GM18519 (cell line): ENCODE measurements around the gene GALNT2.

Source experiments
- ATAC-seq: cut with Tn5 transposase; IDR thresholded peaks from one replicate; pipeline ENCODE4 v1.9.1; 2021; ENCODE audit warnings: mild to moderate bottlenecking, moderate library complexity; ENCODE audit not compliant: unreplicated experiment, low FRiP score

Gene GALNT2

DNA sequence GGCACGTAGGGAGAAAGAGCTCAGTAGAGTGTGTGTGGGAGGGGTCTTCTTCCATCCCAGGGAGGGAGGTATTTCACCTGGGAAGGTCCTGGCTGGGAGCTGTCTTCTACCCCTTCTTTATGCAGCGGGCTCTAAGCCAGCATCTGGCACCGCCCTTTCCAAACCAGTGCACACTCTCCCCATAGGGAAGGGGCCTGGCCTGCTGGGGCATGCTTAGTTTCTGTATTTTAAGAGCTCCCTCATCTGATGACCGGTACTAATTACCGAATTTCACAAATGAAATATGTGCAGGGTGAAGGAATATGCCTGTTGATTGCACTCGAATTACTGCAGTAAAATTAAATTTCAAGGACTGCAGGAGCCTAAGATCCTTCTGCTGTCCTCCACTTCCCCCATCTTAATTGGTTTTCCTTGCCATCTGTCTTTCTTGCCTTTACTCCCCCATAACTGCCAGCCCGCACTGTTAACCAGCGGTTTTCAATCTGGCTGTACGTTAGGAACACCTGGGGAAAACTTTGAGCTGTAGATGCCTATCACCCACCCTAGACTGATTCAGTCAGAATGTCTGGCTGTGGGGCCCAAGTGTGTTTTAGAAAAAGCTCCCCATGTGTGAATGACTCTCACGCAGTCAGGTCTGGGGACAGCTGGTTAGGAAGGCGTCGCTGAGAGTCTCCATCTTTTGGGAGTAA lies 20.1 kb downstream of the GALNT2 start:
- no peak for ATAC-seq

DNA sequence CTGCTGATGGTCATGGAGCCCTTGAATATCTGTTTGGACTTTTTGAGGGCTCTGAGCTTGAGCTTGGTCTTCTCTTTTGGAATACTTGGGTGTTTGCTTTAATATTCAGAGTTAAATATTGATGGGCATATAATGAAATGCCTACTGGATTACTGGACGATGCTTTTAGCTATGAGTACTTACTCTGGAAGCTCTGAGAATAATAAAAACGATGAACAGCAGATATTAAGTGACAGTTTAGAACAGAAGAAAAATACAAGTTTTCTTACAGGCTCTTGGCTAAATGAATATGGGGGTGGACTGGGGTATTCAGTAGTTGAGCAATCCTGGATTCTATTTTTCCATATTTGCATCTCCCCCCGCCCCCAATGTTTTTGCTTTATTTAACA lies 20.7 kb downstream of the GALNT2 start:
- no peak for ATAC-seq

DNA sequence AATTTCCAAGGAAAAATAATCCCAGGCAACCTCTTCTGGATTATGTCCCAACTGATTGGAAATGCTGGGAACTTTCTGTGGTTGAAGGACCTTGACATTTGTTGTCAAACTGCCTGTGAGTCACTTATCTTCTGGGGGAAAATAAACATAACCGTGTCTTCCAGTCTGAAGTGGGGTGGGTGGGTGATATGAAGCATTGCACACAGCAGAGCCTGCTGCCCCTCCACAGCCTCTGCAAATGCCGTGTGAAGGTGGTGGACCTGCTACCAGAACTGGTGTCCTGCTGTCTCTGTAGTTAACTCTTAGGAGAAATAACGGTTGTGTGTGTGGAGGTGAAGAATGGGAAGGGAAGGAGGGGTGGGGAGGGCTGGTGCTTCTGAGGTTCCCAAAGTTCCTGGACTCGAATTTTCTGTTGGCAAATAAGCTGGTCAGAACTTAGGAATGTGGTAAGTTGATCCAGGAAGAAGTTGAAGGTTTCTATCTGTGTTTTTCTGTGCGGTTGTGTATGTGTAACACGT lies 23.2 kb downstream of the GALNT2 start:
- ATAC-seq = no peak

DNA sequence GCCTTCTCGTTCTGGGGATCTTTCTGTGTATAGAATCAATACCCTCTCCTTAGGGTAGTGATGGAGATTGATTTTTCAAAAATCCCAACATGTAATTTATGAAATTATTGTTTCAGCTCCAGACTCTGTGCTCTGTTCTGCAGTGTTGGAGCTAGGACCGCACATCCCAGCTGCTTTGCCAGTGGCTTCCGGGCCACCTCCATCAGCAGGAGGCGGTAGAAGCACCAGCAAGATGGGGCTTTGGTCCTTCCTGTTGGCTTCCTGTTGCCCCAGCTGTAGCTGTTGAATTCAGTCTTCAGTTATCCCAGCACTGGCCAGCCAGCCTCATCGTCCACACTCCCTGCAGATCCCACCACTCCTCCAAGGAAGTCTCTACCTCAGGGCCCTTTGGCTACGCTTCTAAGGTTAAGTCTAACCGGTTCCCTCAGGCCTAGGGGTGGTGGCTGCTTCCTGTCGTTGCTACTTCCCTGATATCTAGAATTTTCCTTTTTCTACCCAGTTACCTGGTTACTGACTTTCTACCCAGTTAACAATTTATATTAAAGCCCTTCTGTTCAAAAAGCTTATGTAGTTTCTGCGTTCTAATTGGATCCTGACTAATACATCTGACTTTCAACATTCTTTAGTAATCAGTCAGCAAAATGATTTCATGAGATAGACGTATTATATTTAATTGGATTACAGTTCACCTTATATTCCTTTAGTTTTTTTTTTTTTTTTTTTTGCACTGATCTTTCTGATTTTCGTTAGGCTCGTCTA lies 24.6 kb downstream of the GALNT2 start:
- ATAC-seq = no peak

DNA sequence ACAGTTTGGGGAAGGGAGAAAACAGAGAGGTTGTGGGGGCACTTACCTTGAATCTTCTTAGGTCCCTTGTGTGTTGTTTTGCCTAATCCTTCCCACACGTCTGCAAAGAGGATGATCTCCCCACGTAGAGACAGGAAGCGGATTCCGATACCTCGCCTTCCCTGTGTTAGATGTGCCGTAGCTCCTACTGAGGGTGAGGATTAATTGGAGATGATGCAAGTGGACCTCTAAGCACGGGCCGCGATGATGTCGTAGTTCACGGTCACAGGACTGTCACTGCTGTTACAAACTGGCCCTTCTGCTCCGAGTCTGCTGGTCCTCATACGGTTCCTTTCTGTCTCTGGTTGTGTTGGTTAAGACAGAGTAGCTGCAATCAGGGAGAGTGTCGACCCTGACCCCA lies 27.7 kb downstream of the GALNT2 start:
- no peak for ATAC-seq

DNA sequence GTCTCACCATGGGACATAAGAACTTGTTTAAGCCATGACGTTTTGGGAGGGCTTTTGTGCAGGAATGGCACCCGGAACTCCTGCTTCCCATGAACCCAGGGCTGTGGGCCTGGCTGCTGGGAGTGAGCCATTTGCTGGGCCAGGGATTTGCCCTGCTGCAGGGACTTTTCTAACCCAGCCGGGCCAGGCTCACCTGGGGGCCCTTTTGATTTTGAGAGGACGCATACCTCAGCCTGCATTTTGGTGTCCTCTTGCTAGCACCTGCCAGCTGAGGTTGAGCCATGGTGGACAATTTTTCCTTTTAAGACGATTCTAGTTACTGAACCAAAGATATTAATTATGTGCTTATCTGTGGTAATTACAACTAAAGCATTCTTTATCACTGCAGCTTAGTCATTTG lies 28.9 kb downstream of the GALNT2 start:
- no peak for ATAC-seq

DNA sequence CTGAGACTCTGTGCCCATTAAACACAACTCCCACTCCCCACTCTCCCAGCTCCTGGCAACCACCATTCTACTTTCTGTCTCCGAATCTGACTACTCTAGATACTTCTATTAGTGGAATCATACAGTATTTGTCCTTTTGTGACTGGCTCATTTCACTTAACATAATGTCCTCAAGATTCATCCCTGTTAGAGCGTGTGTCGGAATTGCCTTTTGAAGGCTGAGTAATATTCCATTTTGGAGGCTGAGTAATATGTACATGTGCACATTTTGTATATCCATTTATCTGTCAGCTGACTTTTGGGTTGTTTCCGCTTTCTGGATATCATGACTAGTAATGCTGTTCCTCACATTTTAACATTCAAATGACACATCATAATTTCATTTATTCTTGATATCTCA lies 30.3 kb downstream of the GALNT2 start:
- ATAC-seq = no peak

DNA sequence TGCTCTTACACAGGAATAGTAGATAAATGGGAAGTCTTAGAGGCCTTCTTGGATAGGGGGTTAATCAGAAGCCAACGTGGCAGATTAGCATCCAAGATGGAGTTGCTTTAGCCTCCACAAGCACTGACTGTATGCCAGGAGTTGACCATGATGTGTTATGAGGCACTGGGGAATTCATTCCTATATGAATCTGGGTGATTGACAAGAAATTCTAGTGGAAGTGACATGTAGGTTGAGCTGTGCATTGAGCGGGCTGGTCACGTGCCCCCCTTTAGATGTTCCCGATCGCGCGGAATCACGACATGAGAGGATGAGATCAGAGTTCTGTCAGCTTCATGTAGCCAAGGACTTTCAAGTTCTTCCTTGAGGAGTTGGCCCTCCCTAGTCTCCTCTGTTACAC lies 31.7 kb downstream of the GALNT2 start:
- no peak for ATAC-seq

DNA sequence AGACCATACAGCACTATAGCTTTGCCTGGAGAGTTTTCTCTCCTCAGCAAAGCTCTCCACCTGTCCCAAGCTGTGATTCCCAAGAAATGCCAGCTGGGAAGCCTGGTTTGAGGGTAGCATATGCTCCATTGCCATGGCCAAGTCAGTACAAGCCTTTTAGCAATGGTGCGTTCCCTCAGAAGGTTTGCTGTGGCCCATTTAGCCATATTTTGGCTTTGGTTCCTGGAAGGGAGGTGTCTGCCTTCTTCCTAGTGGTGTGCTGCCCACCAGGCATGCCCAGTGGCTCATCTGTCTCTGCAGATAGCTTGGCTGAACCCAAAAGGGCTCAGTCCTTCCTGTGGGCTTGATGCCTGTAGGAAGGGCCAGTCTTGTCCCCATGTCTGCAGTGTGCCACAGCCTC lies 32.4 kb downstream of the GALNT2 start:
- ATAC-seq = no peak

DNA sequence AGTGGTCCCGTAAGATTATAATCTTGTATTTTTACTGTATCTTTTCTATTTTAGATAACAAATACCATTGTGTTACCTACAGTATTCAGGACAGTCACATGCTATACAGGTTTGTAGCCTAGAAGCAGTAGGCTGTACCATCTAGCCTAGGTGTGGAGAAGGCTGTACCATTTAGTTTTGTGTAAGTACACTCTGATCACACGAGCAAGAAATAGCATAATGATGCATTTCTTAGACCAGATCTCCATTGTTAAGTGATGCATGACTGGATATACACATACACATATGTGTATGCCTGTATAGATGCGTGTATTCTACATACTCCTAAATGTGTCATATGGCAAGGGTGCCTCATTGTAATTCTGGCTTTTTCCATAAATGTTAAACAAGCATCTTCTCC lies 33.9 kb downstream of the GALNT2 start:
- ATAC-seq = no peak

DNA sequence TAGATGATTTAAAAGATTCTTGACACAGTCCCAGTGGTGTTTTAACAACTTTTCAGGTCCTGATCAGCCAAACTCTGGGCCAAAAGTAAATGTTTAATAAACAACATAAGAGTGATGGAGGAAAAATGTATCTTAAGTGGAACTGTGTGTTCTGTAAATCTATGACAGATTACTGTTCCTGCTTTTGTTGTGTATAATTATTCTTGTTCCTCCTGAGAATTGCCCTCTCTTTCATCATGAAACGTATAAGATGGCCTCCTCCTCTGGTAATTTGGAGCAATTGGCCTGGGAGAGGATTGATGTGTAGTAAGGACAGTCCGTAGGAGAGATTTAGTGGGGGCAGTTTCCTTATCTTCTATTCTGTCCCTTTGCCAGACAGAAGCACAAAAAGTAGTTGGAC lies 34.5 kb downstream of the GALNT2 start:
- ATAC-seq = no peak

DNA sequence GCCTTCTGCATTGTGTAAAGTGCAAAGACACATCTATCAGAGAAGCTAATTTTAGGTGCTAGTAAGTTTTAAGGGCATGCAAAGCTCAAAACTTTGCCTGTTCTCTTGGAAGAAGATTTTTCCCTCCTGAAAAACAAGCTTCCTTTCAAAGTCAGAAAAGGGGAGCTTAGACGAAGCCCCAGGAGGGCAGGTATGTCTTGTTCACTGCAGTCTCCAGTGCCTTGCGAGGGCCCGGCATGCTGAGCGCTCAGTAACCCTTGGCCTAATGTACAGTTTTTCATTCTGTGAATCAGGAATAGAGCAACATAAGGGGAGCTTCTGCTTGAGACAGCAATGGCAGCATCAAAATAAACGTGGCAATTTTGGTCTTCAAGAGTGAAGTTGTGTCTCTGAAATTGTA lies 35.0 kb downstream of the GALNT2 start:
- no peak for ATAC-seq

DNA sequence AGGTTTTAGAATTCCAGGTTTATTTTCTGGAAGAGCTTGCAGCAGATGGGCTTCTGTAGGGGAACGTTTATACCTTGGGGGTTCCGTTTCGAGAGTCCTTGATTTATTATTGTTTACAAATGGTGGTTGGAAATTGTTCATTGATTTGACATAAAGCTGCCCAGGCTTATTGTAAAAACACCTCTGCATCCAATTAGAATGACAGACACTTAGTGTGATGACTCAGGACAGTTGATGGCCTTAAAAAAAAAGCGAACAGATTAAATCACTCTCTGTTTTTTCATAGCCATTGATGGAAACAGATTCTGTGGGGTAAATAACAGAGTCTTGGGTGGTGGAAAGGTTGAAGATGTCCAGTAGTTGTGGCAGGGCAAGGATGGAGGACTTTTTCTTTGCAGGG lies 35.4 kb downstream of the GALNT2 start:
- no peak for ATAC-seq

DNA sequence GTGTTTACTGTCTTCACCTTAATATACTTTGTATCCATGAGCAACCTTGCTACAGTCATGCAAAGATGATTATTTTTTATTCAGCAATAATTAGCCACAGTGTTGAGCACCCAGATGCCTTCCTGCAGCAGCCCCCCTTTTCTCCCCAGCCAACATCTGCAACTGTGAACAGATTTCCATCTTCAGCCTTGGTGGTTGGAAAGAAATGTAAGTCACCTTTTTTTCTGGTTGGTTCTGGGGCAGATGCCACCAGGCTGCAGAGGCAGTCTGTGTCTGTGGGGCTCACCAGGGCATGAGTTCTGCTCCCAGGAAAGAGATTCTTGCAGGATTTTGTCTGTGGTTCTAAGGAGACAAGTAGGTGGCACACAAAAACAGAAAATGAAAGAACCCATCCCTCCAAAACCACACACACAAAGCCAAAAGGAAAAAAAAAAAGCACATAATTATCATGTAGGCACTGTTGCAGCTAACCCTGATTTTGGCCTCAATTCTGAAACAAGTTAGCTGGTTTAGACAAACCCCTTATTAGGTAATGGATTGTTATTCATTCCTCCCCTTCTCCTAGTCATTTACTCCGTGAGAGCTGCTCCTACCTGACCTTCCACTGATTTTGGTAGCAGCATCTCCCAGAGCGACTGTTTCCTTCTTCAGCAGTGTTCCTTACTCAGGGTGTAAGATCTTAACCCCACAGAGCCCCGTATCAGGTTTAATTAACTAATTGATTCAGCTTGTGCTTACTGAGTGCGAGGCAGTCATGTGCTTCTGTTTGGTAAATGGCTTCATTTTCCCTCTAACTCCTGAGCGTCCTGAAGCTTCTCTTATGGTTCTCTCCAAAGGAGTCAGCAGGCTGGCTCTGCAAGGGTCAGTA lies 36.5 kb downstream of the GALNT2 start:
- no peak for ATAC-seq

DNA sequence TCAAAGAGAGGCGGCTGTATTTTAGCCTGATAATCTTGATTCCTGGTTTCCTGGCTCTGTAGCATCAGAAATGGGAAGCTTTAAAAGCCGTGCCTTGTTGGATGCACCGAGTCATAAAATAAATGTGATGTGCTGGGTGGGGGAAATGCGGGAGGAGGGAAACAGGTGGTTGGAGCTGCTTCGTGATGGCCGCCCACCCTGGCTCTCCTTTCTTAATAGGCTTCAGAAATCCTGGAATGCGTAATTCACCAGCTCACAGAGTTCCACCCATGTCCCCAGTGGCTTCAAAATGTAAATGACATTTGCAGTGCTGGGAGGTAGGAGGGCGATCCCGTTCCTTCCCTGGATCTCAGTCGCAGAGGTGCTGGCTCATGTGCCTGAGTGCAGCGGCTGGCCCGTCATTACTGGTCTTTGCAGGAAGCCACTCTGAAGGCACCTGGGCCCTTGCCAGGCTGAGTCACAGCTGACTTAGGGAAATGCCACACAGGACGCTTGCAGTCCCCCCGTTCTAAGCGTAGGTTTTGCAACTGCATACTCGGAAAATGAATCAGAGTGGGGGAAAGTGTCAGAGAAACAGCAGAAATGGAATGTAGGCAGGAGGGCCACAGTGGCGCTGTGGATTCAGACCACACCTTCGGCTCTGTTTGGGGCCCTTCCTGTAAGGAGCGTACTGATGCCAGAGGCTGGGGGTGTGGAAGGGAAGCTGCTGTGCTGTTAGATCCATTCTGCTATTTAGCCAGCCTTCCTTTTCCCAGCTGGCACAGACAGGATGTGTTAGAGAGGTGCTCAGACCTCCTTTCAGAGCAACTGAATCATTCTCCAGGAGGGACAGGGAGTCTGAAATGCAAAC lies 37.6 kb downstream of the GALNT2 start:
- no peak for ATAC-seq

DNA sequence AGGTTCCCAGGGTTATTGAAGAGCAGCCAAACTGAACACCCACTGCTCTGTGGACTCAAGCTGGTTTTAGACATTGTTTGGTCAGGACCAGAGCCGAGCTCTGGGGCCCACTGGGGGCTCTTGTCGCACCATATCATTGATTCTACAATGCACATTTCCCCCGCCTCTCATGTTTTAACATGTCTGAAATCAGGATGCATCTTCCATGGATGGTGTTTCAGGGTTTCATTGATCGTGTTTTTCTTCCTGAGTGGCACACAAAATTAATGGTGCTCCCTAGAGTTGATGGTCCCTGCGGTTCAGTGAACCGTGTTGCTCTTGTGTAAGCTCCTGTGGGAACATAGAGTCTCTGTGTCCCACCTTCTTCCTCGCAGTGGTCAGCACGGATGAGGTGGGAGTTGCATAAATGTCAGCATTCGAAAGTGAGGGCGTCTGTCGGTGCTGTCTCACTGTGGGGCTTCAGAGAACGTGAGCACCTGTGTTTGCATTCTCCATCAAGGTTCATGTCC lies 38.3 kb downstream of the GALNT2 start:
- ATAC-seq = no peak

DNA sequence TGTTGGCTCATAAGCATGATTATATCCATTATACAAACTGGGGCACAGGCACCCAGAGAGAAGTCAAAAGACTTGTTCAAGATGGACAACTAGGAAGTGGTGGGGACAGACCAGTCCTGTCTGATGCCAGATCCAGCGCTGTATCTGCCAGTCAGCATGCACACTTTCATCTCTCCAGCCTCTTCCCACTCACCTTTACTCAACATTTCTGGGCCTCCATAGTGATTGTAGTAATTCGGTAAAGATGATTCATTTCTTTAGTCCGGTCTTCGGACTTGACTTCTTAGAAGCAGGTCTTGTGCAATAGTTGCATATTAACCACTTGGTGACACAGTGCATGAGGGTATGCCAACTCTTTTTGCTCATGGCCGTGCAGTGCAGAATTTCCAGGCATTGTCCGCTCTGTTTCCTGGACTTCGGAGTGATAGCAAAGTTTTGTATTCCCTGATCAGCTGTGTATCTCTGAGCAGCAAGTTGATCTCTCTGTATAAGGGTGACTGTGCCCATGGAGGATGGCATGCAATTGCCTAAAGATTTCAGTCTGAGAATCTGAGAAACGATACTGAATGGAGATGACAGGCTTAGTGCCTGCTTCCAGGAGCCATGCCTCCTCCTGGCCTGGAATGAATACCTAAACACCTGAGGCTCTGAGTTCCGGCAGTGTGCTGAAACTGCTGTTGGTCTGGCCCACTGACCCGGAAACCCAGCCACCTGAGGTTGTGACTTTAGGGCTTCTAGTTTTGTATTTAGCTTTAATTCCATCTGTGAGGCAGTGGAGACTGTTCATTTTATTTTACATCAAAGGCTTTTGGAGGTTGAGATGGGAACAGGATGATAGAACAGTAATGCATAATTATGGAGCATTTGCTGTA lies 39.0 kb downstream of the GALNT2 start:
- ATAC-seq = no peak

DNA sequence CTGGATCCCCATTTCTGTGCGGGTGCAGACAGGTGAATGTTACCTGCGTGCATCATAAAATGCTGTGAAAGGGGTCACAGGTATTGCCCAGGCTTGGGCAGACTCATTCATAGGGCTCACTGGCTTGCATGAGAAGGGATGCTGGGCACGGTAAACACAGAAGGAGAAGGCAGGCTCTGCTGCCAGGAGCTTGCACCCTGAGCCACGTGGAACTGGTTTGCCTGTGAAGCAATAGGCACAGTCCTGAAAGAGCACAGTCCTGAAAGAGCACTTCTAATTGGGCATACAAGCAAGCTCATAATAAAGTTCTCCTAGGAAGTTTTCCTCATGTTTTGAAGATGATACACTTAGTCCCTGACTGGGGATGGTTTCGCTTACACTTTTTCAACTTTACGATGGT lies 40.9 kb downstream of the GALNT2 start:
- ATAC-seq = no peak

DNA sequence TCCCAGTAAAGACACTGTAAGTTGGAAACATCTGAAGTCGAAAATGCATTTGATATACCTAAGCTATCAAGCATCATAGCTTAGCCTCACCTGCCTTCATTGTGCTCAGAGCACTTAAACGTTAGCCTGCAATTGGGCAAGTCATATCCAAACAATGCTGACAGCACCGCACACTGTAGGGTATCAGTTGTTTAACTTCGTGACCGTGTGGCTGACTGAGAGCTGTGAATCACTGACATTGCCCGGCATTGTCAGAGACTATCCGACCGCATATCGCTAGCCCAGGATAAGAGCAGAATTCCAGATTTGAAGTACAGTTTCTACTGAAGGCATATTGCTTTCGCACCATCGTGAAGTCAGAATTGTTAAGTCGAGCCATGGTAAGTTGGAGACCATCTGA lies 41.5 kb downstream of the GALNT2 start:
- ATAC-seq = no peak
